Measurements from ENCODE around the gene ARHGAP8.

The ARHGAP8 gene

DNA sequence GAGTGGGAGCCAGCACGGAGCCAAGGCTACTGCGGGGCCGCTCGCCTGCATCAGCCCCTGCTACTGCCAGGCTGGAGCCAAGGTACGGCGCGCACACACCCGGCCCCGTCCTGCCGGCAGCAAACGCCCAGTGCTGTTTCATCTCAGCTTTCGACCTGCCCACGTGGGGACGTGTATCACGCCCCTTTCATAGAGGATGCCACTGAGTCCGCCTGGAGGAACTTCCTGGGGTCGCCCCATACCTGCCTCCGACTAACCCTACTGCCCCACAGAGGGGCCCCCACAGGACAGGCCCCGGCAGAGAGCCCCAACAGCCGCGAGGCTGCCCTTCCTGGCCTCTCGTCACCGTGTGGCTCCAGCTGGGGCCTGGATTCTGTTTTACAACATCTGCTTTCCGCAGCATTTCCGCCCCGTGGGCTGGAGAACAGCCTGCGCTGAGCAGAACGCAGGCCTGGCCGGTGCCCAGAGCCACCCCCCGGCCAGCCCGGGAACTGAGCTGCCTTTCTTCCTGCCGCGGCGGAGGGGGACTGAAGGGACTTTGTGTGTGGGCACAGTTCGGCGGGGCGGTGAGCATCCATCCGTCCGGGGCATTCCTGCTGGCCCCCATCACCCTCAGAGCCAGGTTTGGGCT lies 22.9 kb upstream of the ARHGAP8 start:
- in situ Hi-C loops (cut with HindIII; ENCODE audit: low sequenced_read_pairs): no loop called here
- TF ChIP-seq, protein P1, sequence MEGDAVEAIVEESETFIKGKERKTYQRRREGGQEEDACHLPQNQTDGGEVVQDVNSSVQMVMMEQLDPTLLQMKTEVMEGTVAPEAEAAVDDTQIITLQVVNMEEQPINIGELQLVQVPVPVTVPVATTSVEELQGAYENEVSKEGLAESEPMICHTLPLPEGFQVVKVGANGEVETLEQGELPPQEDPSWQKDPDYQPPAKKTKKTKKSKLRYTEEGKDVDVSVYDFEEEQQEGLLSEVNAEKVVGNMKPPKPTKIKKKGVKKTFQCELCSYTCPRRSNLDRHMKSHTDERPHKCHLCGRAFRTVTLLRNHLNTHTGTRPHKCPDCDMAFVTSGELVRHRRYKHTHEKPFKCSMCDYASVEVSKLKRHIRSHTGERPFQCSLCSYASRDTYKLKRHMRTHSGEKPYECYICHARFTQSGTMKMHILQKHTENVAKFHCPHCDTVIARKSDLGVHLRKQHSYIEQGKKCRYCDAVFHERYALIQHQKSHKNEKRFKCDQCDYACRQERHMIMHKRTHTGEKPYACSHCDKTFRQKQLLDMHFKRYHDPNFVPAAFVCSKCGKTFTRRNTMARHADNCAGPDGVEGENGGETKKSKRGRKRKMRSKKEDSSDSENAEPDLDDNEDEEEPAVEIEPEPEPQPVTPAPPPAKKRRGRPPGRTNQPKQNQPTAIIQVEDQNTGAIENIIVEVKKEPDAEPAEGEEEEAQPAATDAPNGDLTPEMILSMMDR (IDR thresholded peaks at IDR 0.05; ENCODE audit: low read depth, low read length): peak; percentile 36
- DNase-seq (ENCODE audit: low read depth, low spot score): peak; percentile 50
- no peak overlapping the region for H3K4me3 ChIP-seq (ENCODE audit: low read depth, low read length)

GRCh38 chr22:44730022-44730393 lies 22.4 kb upstream of the ARHGAP8 start:
- TF ChIP-seq, protein P1 (IDR thresholded peaks at IDR 0.05; ENCODE audit: low read depth, low read length): no peak
- in situ Hi-C loops (cut with HindIII; ENCODE audit: low sequenced_read_pairs): no loop called here
- DNase-seq (ENCODE audit: low read depth, low spot score): no peak
- no peak overlapping the region for H3K4me3 ChIP-seq (ENCODE audit: low read depth, low read length)

- no peak overlapping the region for H3K4me3 ChIP-seq (ENCODE audit: low read depth, low read length)
- in situ Hi-C loops (cut with HindIII; ENCODE audit: low sequenced_read_pairs): no loop called here
These were observed 21.7 kb upstream of the ARHGAP8 start for GRCh38 chr22:44730490-44731356.

DNA sequence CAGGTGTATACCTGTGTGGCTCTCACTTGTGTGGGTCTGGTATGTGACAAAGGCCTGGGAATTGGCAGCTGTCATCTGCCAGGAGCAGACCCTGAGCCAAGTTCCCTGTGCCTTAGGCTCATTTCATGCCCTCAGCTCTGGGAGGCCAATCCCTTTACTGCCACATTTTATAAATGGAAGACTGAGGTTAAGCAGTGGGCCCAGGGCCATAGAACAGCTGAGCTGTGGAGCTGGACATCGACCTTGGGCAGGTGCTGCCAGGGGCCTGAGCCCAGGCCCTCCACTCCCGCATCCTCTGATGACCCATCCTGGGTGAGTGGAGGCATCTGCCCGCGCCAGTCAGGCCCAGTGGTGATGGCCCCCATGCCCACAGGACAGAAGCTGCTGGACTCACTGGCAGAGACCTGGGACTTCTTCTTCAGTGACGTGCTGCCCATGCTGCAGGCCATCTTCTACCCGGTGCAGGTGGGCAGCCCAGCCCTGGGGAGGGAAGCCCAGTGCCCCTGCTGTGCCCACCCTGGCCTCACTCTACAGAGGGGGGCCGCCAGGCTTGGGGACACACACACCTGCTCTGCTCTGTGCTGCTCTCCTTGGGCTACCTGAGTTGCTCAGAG lies 20.9 kb upstream of the ARHGAP8 start:
- in situ Hi-C loops (cut with HindIII; ENCODE audit: low sequenced_read_pairs): no loop called here
- DNase-seq (ENCODE audit: low read depth, low spot score): no peak
- H3K4me3 ChIP-seq (ENCODE audit: low read depth, low read length): no peak overlapping the region
- TF ChIP-seq, protein P1 (IDR thresholded peaks at IDR 0.05; ENCODE audit: low read depth, low read length): no peak

More at GRCh38 chr22:44730490-44731356, 21.7 kb upstream of the ARHGAP8 start:
- no peak for DNase-seq (ENCODE audit: low read depth, low spot score)
- TF ChIP-seq, protein P1 (IDR thresholded peaks at IDR 0.05; ENCODE audit: low read depth, low read length): no peak

- no peak overlapping the region for H3K4me3 ChIP-seq (ENCODE audit: low read depth, low read length)
- DNase-seq (ENCODE audit: low read depth, low spot score): no peak
- in situ Hi-C loops (cut with HindIII; ENCODE audit: low sequenced_read_pairs): no loop called here
- TF ChIP-seq, protein P1 (IDR thresholded peaks at IDR 0.05; ENCODE audit: low read depth, low read length): no peak
These were observed 20.3 kb upstream of the ARHGAP8 start for GRCh38 chr22:44732017-44732561.

DNA sequence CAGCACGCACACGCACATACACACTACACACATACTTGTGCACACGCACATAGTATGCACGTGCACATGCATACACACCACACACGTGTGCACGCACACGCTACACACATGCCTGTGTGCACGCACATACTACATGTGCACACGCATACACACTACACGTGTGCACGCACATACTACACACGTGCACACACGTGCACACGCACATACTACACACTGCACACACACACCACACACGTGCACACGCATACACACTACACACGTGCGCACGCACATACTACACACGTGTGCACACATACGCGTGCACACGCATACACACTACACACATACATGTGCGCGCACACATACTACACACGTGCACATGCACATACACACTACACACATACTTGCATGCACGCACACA lies 19.7 kb upstream of the ARHGAP8 start:
- no peak for DNase-seq (ENCODE audit: low read depth, low spot score)
- TF ChIP-seq, protein P1 (IDR thresholded peaks at IDR 0.05; ENCODE audit: low read depth, low read length): no peak
- no peak overlapping the region for H3K4me3 ChIP-seq (ENCODE audit: low read depth, low read length)
- in situ Hi-C loops (cut with HindIII; ENCODE audit: low sequenced_read_pairs): no loop called here

Data from astrocyte of the spinal cord (primary cell).